CD4-positive, alpha-beta T cell (primary cell): ENCODE results near the gene TFAP2E. TPM values are rescaled to one million over a fixed set of nuclear protein-coding genes. Genes with fewer than 3 reads are reported as not detected.

ENCODE experiments used
- ATAC-seq: fragments of 200-7000 bp; cut with Tn5 transposase; one replicate; pipeline ENCODE4 v1.10.0; 2022; ENCODE audit warnings: mild to moderate bottlenecking; ENCODE audit not compliant: poor library complexity
- CTCF ChIA-PET: fragments of 350-600 bp; sonication (Branson Sonifier 250); formaldehyde crosslinking; loops from one replicate; lab custom pipeline; 2021; ENCODE audit warnings: antibody characterized with exemption, inconsistent platforms; lab: Charles Lee
- POLR2A ChIA-PET: fragments of 350-600 bp; sonication (Branson Sonifier 250); formaldehyde crosslinking; loops from one replicate; lab custom pipeline; 2021; ENCODE audit warnings: antibody characterized with exemption, inconsistent platforms; lab: Charles Lee
- DNase-seq, 14 experiments: peaks; one replicate each; pipeline ENCODE4 v3.0.0-alpha.2; 2013 to 2020; ENCODE audit warnings: mixed read lengths in 2 of 14
- H3K27ac ChIP-seq, 2 donors: one replicate each; pipeline versions ENCODE4 v1.5.1 to v1.7.0; 2013; ENCODE audit warnings: low read length in 2 of 2, low read depth in 1 of 2, mild to moderate bottlenecking in 1 of 2
- H3K27me3 ChIP-seq, 2 experiments: 1 replicate in 1 of 2; 2 replicates in 1 of 2; pipeline versions ENCODE4 v1.6.1 to v1.7.0; 2013; ENCODE audit warnings: low read length in 2 of 2, control low read depth in 1 of 2, mild to moderate bottlenecking in 1 of 2, moderate library complexity in 1 of 2; ENCODE audit not compliant: insufficient read depth in 2 of 2, control insufficient read depth in 1 of 2
- H3K36me3 ChIP-seq: one replicate; pipeline ENCODE4 v1.6.1; 2013; ENCODE audit warnings: low read length, control low read depth; ENCODE audit not compliant: insufficient read depth
- H3K4me1 ChIP-seq: one replicate; pipeline ENCODE4 v1.6.1; 2013; ENCODE audit warnings: low read length, control low read depth; ENCODE audit not compliant: insufficient read depth
- H3K4me3 ChIP-seq: one replicate; pipeline ENCODE4 v1.5.1; 2013; ENCODE audit warnings: mild to moderate bottlenecking, low read length, moderate library complexity
- H3K9me3 ChIP-seq, 2 experiments: 1 replicate in 1 of 2; 2 replicates in 1 of 2; pipeline versions ENCODE4 v1.6.1 to v1.7.0; 2013; ENCODE audit warnings: low read length in 2 of 2, mild to moderate bottlenecking in 2 of 2, control low read depth in 1 of 2, moderate library complexity in 1 of 2; ENCODE audit not compliant: control insufficient read depth in 1 of 2, insufficient read depth in 1 of 2
- H3K27ac Mint-ChIP-seq: one replicate; pipeline ENCODE4 v1.8.0; 2020; ENCODE audit warnings: mixed read lengths
- H3K27me3 Mint-ChIP-seq: one replicate; pipeline ENCODE4 v1.8.0; 2021; ENCODE audit warnings: mixed read lengths
- H3K36me3 Mint-ChIP-seq: one replicate; pipeline ENCODE4 v1.8.0; 2021; ENCODE audit warnings: low read depth, mixed read lengths
- H3K4me1 Mint-ChIP-seq: one replicate; pipeline ENCODE4 v1.8.0; 2021; ENCODE audit warnings: low read depth, mixed read lengths
- H3K4me3 Mint-ChIP-seq: one replicate; pipeline ENCODE4 v1.8.0; 2020; ENCODE audit warnings: mild to moderate bottlenecking, mixed read lengths
- H3K9me3 Mint-ChIP-seq: one replicate; pipeline ENCODE4 v1.8.0; 2020; ENCODE audit warnings: mixed read lengths
- CTCF ChIP-seq: fragments of 200-600 bp; IDR thresholded peaks from one replicate; pipeline ENCODE4 v1.8.0; 2022; ENCODE audit warnings: antibody characterized with exemption, mild to moderate bottlenecking
- intact Hi-C, 2 experiments: fragments of 100-400 bp; cut with DNase I in 1 of 2; cut with micrococcal nuclease in 1 of 2; formaldehyde crosslinking; loops; one replicate each; pipeline versions ENCODE4 v1.15.1 to v1.9.0; 2023 to 2025; cut with DNase I, micrococcal nuclease
- total RNA-seq, 174 experiments: library from RNA in 2 of 174; stranded (reverse) in 2 of 174; gene quantifications; one replicate each; pipeline ENCODE4 v1.2.3 and lab custom pipeline; 2021 to 2026

Gene TFAP2E
- total RNA-seq, 2 experiments from 2014 or later = 3.0 to 3.8 TPM

GRCh38 chr1:35591211-35591610 is 18.1 kb downstream of the TFAP2E start:
- ChIA-PET POLR2A (no interaction called here), CTCF (no interaction called here)
- no peak overlapping the region for H3K4me3 ChIP-seq
- DNase-seq (no peak), ATAC-seq (no peak)
- H3K27ac Mint-ChIP-seq = no peak overlapping the region
- H3K9me3 ChIP-seq = no peaks in the 10 kb centered on the region
- peaks cover 5% of the 10 kb centered on the region for H3K36me3 Mint-ChIP-seq
- H3K4me3 Mint-ChIP-seq = no peak overlapping the region
- H3K27me3 Mint-ChIP-seq = no peaks in the 10 kb centered on the region
- intact Hi-C loops = no loop called here
- peaks cover 11% of the 10 kb centered on the region for H3K36me3 ChIP-seq
- peaks cover 13% of the 10 kb centered on the region for H3K4me1 ChIP-seq
- peaks cover 15% of the 10 kb centered on the region for H3K4me1 Mint-ChIP-seq
- no peaks in the 10 kb centered on the region for H3K27me3 ChIP-seq
- TF ChIP-seq CTCF = no peak
- H3K27ac ChIP-seq = no peak overlapping the region
- H3K9me3 Mint-ChIP-seq = no peaks in the 10 kb centered on the region

- Mint-ChIP-seq H3K27ac (no peak overlapping the region), H3K27me3 (no peaks in the 10 kb centered on the region), H3K36me3 (peaks cover 5% of the 10 kb centered on the region), H3K9me3 (no peaks in the 10 kb centered on the region), H3K4me1 (peaks cover 15% of the 10 kb centered on the region), H3K4me3 (no peak overlapping the region)
- no peak for ATAC-seq
- Histone ChIP-seq H3K4me3 (no peak overlapping the region), H3K36me3 (peaks cover 11% of the 10 kb centered on the region), H3K9me3 (no peaks in the 10 kb centered on the region), H3K4me1 (peaks cover 13% of the 10 kb centered on the region), H3K27ac (no peak overlapping the region), H3K27me3 (no peaks in the 10 kb centered on the region)
- intact Hi-C loops = no loop called here
- ChIA-PET CTCF (no interaction called here), POLR2A (no interaction called here)
- TF ChIP-seq CTCF = no peak
- no peak for DNase-seq
Measured at GRCh38 chr1:35592991-35593769, 20.1 kb downstream of the TFAP2E start.

- no peak for TF ChIP-seq CTCF
- Histone ChIP-seq H3K9me3 (no peaks in the 10 kb centered on the region), H3K4me3 (no peak overlapping the region), H3K4me1 (peaks cover 11% of the 10 kb centered on the region), H3K27ac (no peak overlapping the region), H3K36me3 (peaks cover 12% of the 10 kb centered on the region), H3K27me3 (no peaks in the 10 kb centered on the region)
- no peak for DNase-seq
- Mint-ChIP-seq H3K36me3 (peaks cover 6% of the 10 kb centered on the region), H3K27ac (no peak overlapping the region), H3K9me3 (no peaks in the 10 kb centered on the region), H3K4me3 (no peak overlapping the region), H3K27me3 (no peaks in the 10 kb centered on the region), H3K4me1 (peaks cover 15% of the 10 kb centered on the region)
- no peak for ATAC-seq
- POLR2A ChIA-PET = no interaction called here
- CTCF ChIA-PET = no interaction called here
- intact Hi-C loops = no loop called here
Measured at GRCh38 chr1:35594005-35594760, 21.1 kb downstream of the TFAP2E start.
